ENCODE data around the gene RNF181.

DNA sequence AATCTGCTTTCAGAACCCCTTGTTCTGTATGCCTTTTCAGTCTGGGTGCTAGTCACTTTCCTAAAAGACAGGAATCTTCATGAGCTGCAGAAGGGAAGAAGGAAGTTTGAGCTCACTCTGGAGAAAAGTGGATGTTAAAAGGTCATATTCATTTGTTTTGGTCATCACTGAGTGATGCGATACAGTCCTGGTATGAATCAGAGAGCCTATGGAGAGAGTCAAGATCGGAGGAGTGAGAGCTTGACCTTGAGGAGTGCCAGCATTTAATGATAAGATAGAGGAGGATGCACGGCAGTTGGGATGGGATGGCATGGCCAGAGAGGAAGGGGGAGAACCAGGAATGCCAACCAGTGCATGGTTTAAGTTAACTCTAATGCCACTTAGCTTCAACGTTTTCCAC lies 40.1 kb downstream of the RNF181 start:
- TF ChIP-seq, protein P1, sequence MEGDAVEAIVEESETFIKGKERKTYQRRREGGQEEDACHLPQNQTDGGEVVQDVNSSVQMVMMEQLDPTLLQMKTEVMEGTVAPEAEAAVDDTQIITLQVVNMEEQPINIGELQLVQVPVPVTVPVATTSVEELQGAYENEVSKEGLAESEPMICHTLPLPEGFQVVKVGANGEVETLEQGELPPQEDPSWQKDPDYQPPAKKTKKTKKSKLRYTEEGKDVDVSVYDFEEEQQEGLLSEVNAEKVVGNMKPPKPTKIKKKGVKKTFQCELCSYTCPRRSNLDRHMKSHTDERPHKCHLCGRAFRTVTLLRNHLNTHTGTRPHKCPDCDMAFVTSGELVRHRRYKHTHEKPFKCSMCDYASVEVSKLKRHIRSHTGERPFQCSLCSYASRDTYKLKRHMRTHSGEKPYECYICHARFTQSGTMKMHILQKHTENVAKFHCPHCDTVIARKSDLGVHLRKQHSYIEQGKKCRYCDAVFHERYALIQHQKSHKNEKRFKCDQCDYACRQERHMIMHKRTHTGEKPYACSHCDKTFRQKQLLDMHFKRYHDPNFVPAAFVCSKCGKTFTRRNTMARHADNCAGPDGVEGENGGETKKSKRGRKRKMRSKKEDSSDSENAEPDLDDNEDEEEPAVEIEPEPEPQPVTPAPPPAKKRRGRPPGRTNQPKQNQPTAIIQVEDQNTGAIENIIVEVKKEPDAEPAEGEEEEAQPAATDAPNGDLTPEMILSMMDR (optimal IDR thresholded peaks at IDR 0.05 in 1 of 3, IDR thresholded peaks at IDR 0.05 in 1 of 3, conservative IDR thresholded peaks at IDR 0.05 in 1 of 3; ENCODE audit: extremely low read depth in 1 of 3, insufficient read depth in 2 of 3, low read length in 3 of 3), result no peak
- TF ChIP-seq EZH2 (IDR thresholded peaks at IDR 0.05; ENCODE audit: low read length), result no peak
